GM10266 (cell line): Measurements from ENCODE around the gene VWA7.
"Not testable (repeated sequence)": the region's sequence is repeated elsewhere in the genome, so short reads cannot be mapped to it uniquely, and the experiment has no call there.

ENCODE experiments used
- DNase-seq: peaks from one replicate; pipeline ENCODE4 v3.0.0; 2012; ENCODE audit errors: extremely low spot score
- TF ChIP-seq, protein P1 (sequence below): IDR thresholded peaks from 2 replicates; pipeline ENCODE4 v1.5.1; 2012; ENCODE audit warnings: mild to moderate bottlenecking, low read depth; ENCODE audit not compliant: control insufficient read depth, insufficient read depth; ENCODE audit errors: missing control alignments

VWA7 gene

DNA sequence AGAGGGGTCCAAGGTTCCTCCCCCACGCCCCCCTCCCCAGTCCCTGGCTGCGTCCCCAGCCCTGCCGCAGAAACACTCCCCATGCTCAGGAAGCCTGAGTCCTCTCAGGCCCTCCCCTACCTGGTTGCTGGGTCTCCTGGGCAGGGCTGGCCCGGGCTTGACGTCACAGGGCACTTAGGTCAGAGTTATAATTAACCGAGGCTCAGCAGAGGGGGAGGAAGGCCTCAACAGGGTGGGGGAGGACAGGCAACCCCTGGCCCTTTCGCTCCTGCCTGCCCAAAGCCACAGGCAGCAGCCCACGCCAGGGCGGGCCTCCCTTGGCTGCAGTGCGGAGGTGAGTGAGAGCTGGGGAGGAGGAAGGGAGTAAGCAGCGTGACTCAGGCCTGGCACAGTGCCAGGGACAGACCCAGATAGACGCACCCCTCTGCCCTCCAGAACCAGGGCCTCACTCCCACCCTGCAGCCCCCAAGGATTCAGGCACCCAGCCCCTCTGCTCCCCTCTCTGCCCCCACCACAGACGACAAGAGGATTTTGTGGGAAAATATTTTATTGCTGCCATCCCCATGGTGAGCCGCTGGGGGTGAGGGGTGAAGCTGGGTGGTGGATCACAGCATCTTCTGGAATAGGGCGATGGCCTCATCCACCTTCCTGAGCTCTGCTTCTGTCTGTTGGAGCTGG, at the start of gene VWA7:
VWA7 (minus strand) TSS at position 340 of the 678 bp plus-strand sequence. CDS start 549 bp downstream, outside the sequence.
- TF ChIP-seq, protein P1, sequence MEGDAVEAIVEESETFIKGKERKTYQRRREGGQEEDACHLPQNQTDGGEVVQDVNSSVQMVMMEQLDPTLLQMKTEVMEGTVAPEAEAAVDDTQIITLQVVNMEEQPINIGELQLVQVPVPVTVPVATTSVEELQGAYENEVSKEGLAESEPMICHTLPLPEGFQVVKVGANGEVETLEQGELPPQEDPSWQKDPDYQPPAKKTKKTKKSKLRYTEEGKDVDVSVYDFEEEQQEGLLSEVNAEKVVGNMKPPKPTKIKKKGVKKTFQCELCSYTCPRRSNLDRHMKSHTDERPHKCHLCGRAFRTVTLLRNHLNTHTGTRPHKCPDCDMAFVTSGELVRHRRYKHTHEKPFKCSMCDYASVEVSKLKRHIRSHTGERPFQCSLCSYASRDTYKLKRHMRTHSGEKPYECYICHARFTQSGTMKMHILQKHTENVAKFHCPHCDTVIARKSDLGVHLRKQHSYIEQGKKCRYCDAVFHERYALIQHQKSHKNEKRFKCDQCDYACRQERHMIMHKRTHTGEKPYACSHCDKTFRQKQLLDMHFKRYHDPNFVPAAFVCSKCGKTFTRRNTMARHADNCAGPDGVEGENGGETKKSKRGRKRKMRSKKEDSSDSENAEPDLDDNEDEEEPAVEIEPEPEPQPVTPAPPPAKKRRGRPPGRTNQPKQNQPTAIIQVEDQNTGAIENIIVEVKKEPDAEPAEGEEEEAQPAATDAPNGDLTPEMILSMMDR = no peak
- DNase-seq = peak; percentile 96

DNA sequence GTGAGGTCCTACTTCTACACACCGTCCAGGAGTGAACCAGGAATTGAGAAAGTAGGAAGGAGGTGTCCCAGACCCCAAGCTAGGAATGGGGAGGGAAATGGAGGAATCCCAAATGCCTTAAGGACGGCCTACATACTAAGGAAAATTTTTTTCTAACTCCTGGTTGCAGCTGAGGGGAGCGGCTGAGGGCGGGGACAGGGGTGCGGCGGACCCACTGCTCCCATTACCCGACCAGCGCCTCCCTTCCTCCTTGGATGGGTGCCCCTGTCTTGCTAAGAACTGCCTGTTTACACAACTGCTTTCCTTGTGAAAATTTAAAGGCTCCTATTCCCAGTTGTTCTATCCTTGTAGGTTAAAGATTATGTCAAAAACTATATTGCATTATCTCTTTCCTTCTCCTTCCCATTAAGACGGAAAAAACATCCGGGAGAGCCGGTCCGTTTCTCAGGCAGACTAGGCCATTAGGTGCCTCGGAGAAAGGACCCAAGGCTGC, 49.7 kb upstream of the VWA7 start:
- TF ChIP-seq, protein P1 = no peak
- peak; percentile 64 for DNase-seq

- TF ChIP-seq, protein P1 = no peak
These were observed 48.4 kb upstream of the VWA7 start for GRCh38 chr6:31825553-31825952.

GRCh38 chr6:31823592-31824196, 46.6 kb upstream of the VWA7 start:
- DNase-seq = not testable (repeated sequence)

More at GRCh38 chr6:31825553-31825952, 48.4 kb upstream of the VWA7 start:
- no peak for DNase-seq

DNA sequence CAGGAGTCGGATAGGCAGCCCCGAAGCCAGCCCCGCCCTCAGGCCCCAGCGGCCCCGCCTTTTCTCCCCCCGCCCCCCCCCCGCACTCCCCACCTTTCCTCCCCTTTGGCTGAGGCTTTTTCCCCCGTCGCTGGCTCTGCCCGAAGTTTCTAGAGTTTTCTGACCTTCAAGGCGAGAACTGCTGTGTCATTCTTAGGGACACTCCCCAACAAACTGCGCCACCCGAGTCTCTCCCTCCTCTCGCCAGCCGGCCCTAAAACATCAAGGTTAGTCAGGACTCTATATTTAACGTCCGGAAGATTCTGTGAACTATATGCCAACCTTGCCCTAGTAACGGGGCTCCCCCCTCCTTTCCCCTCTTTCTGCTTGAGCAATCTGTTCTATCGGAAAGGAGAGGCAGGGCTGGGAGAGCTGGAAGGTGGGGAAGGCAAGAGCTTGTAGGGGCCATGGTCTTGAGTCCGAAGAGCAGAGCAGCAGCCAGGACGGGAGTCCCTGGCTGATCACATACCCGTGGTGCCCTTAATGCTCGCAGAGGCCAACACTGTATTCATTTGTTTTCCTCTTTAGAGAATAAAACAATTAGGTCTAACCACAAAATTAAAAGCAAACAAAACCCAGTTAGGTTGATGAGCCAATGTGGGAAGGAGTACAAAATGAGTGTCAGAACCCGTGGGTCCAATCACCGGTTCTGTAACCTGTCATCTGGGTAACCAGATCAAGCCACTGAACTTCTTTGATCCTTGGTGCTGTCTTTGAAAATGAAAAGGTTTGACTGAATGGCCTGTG, 45.1 kb upstream of the VWA7 start:
- TF ChIP-seq, protein P1 = no peak
- peak; percentile 57 for DNase-seq

DNA sequence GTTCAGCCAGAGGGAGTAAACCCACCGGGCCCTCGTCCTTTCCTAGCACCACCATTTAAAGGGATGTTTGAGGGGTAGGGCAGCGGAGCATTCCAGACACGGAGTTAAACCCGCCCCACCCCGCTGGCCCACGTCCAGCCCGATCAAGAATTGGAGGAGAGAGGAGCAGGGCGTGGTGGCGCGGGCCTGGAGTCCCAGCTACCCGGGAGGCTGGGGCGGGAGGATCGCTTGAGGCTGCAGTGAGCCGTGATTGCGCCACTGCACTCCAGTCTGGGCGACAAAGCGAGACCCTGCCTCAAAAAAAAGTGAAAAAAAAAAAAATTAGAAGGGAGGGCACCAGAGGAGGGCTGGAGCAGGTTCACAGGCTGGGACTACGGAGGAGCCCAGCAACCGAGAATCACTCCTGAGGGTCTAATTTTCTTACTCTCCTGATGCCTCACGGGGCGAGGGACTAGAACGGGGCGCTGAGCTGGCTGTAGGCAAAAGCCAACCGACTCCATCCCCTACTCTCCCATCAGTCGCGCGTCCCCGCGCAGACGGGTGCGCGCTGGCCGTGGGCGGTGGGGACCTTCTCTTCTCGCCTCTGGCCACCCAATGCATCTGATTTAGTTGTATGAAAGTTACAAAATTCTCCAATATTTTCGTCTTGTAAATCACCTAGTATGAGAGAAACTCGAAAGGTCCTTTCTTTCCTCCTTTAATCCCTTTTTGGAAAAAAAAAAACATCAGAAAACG, 44.3 kb upstream of the VWA7 start:
- peak; percentile 56 for DNase-seq
- TF ChIP-seq, protein P1 = no peak

GRCh38 chr6:31820399-31820798, 43.3 kb upstream of the VWA7 start:
- DNase-seq = not testable (repeated sequence)
